HEK293T (cell line): ENCODE measurements around the gene MAD1L1.

Experiments used
- CTCF ChIA-PET: fragments of 350-600 bp; formaldehyde crosslinking; extraction: SDS; loops from one replicate; lab custom pipeline; 2021; ENCODE audit warnings: antibody characterized with exemption, inconsistent platforms; lab: Yijun Ruan, JAX
- POLR2A ChIA-PET: fragments of 350-600 bp; formaldehyde crosslinking; extraction: SDS; loops from one replicate; lab custom pipeline; 2020; ENCODE audit warnings: antibody characterized with exemption, inconsistent platforms; lab: Yijun Ruan, JAX
- DNase-seq: peaks from one replicate; pipeline ENCODE4 v3.0.0; 2012; ENCODE audit warnings: mixed read lengths; ENCODE audit errors: extremely low spot score
- ARNT ChIP-seq: fragments of 450-650 bp; IDR thresholded peaks from 2 replicates; pipeline ENCODE4 v1.6.1; 2017; ENCODE audit warnings: mild to moderate bottlenecking
- BHLHE40 ChIP-seq: fragments of 450-650 bp; IDR thresholded peaks from 2 replicates; pipeline ENCODE4 v1.6.1; 2016; ENCODE audit warnings: mild to moderate bottlenecking, moderate library complexity, borderline replicate concordance
- CTBP1 ChIP-seq: fragments of 450-650 bp; IDR thresholded peaks from 2 replicates; pipeline ENCODE4 v1.6.1; 2016; ENCODE audit warnings: borderline replicate concordance
- ELF4 ChIP-seq: fragments of 450-650 bp; IDR thresholded peaks from 2 replicates; pipeline ENCODE4 v1.6.1; 2017; ENCODE audit warnings: antibody characterized with exemption
- FOXA1 ChIP-seq: fragments of 450-650 bp; IDR thresholded peaks from 2 replicates; pipeline ENCODE4 v1.6.1; 2016; ENCODE audit warnings: mild to moderate bottlenecking
- FOXK2 ChIP-seq: fragments of 450-650 bp; IDR thresholded peaks from 2 replicates; pipeline ENCODE4 v1.6.1; 2016; ENCODE audit warnings: mild to moderate bottlenecking
- FOXM1 ChIP-seq: fragments of 450-650 bp; IDR thresholded peaks from 2 replicates; pipeline ENCODE4 v1.6.1; 2017; ENCODE audit warnings: mild to moderate bottlenecking, borderline replicate concordance
- HDGF ChIP-seq: fragments of 450-650 bp; IDR thresholded peaks from 2 replicates; pipeline ENCODE4 v1.6.1; 2017; ENCODE audit warnings: antibody characterized with exemption, borderline replicate concordance
- L3MBTL2 ChIP-seq: fragments of 450-650 bp; conservative IDR thresholded peaks from 2 replicates; pipeline ENCODE4 v1.6.1; 2016; ENCODE audit warnings: mild to moderate bottlenecking
- LEF1 ChIP-seq: fragments of 450-650 bp; IDR thresholded peaks from 2 replicates; pipeline ENCODE4 v1.6.1; 2017; ENCODE audit warnings: mild to moderate bottlenecking, borderline replicate concordance
- NFRKB ChIP-seq: fragments of 450-650 bp; IDR thresholded peaks from 2 replicates; pipeline ENCODE4 v1.6.1; 2016; ENCODE audit warnings: mild to moderate bottlenecking, moderate library complexity
- PKNOX1 ChIP-seq: fragments of 450-650 bp; IDR thresholded peaks from 2 replicates; pipeline ENCODE4 v1.6.1; 2016
- SP1 ChIP-seq: fragments of 450-650 bp; IDR thresholded peaks from 2 replicates; pipeline ENCODE4 v1.6.1; 2017
- SUZ12 ChIP-seq: fragments of 450-650 bp; IDR thresholded peaks from 2 replicates; pipeline ENCODE4 v1.6.1; 2016; ENCODE audit warnings: mild to moderate bottlenecking
- TARDBP ChIP-seq: fragments of 450-650 bp; IDR thresholded peaks from 2 replicates; pipeline ENCODE4 v1.6.1; 2016
- ZNF384 ChIP-seq: fragments of 450-650 bp; IDR thresholded peaks from 2 replicates; pipeline ENCODE4 v1.6.1; 2016

Gene MAD1L1

DNA sequence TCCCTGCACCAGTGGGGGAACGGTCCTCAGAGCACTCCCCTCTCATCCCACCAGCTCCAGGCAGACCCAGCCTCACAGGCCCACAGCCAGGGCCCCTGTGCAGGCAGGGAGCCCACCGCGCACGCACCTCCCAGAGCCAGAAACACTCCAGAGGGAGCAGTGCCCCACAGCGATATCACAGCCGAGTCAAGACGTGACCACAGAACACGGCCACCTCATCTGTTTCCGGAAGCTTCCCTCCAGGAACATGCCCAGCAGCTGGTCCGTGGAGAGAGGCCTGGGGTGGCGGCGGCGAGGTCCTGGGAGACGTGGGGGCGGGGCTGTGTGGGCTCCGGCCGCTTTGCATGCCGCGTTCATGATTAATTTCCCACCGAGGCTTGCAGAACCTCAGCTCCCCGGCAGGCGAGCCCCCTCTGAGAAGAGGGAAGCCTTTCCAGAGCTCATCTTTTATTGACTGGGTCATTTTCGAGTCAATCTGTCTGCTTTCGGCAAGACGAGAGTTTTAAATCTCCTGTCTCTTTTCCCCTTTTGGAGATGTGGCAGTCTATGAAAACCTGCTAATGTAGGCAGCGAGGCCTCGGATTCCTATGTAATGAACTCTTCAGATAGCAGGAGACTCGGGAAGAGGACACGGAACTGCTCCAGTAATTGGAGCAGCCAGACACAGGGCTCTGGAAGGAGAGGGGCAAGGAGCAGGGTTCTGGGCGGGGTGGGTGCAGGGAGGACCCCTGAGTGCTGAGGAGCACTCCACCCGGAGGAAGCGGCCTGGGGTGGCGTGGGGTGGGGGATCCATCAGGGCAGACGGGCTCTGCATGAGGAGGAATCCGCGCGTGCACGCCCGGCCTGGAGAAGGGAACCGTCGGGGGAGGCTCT lies 319.9 kb downstream of the MAD1L1 start:
- TF ChIP-seq NFRKB, result no peak
- no peak for TF ChIP-seq ELF4
- no peak for TF ChIP-seq FOXA1
- TF ChIP-seq FOXK2, result no peak
- no peak for TF ChIP-seq LEF1
- no peak for TF ChIP-seq ZNF384
- TF ChIP-seq PKNOX1, result no peak
- no peak for TF ChIP-seq ARNT
- no peak for TF ChIP-seq FOXM1
- TF ChIP-seq BHLHE40, result no peak
- no peak for TF ChIP-seq TARDBP
- TF ChIP-seq CTBP1, result no peak
- TF ChIP-seq SP1, result no peak
- TF ChIP-seq L3MBTL2, result no peak
- TF ChIP-seq HDGF, result no peak
- no peak for TF ChIP-seq SUZ12
- DNase-seq, result no peak
- ChIA-PET POLR2A (no interaction called here), CTCF (no interaction called here)

DNA sequence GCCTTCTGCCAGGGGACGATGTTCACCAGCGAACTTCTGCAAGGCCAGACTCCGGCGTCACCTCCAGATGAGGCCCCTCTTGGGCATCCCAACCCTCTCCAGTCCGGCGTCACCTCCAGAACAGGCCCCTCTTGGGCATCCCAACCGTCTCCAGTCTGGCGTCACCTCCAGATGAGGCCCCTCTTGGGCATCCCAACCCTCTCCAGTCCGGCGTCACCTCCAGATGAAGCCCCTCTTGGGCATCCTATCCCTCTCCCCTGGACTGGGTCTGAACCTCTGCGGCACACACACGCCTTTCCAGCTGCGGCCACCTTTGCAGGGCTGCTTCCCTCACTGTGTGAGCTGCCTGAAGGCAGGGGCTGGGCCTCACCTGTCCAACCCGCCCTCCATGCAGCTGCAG lies 321.2 kb downstream of the MAD1L1 start:
- CTCF ChIA-PET, result no interaction called here
- TF ChIP-seq ZNF384, result no peak
- TF ChIP-seq CTBP1, result no peak
- TF ChIP-seq SP1, result no peak
- no peak for TF ChIP-seq SUZ12
- no peak for TF ChIP-seq BHLHE40

GRCh38 chr7:1910827-1911226 lies 321.9 kb downstream of the MAD1L1 start:
- DNase-seq, result no peak
- TF ChIP-seq LEF1 (no peak), SP1 (no peak), PKNOX1 (no peak)
- CTCF ChIA-PET, result no interaction called here
- POLR2A ChIA-PET, result no interaction called here

More for the DNA sequence above, 321.2 kb downstream of the MAD1L1 start:
- POLR2A ChIA-PET, result no interaction called here
- no peak for DNase-seq

- POLR2A ChIA-PET, result no interaction called here
- DNase-seq, result no peak
- TF ChIP-seq L3MBTL2 (no peak), CTBP1 (no peak), ELF4 (no peak), BHLHE40 (no peak), FOXA1 (no peak), FOXK2 (no peak), LEF1 (no peak), HDGF (no peak), FOXM1 (no peak), PKNOX1 (no peak)
- CTCF ChIA-PET, result no interaction called here
Measured at GRCh38 chr7:1910081-1910685, 322.6 kb downstream of the MAD1L1 start.

DNA sequence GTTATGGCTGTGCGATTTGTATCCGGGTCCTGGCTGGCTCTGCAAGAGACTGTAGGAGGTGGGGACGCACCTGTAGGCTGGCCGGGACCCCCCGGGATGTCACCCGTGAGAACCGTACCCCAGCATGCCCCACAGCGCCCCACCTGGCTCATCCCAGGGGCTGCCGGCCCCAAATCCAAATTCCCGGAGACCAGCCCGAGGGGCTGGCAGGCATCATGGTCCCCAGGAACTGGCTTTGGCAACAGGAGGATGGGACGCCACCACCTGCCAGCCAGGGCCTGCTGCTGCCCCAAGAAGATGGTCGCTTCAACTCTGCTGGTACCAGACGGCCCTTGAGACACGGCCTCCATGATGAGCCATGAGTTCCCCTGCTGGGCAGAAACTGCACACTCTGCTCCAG lies 323.3 kb downstream of the MAD1L1 start:
- CTCF ChIA-PET, result no interaction called here
- no peak for TF ChIP-seq SP1
- no peak for TF ChIP-seq PKNOX1
- TF ChIP-seq ZNF384, result no peak
- TF ChIP-seq HDGF, result no peak
- no peak for TF ChIP-seq ARNT
- TF ChIP-seq LEF1, result no peak
- TF ChIP-seq BHLHE40, result no peak
- no peak for TF ChIP-seq FOXK2
- TF ChIP-seq FOXM1, result no peak
- TF ChIP-seq ELF4, result no peak
- no peak for TF ChIP-seq TARDBP
- no peak for TF ChIP-seq SUZ12
- no peak for TF ChIP-seq CTBP1
- no peak for TF ChIP-seq FOXA1
- POLR2A ChIA-PET, result no interaction called here
- DNase-seq, result no peak
